ENCODE data around the gene PDGFRB. TPM values are rescaled to one million over a fixed set of nuclear protein-coding genes. Genes with fewer than 3 reads are reported as not detected.

The PDGFRB gene
- total and polyA plus RNA-seq, 9 donors: 102 to 302 (median 207) TPM

DNA sequence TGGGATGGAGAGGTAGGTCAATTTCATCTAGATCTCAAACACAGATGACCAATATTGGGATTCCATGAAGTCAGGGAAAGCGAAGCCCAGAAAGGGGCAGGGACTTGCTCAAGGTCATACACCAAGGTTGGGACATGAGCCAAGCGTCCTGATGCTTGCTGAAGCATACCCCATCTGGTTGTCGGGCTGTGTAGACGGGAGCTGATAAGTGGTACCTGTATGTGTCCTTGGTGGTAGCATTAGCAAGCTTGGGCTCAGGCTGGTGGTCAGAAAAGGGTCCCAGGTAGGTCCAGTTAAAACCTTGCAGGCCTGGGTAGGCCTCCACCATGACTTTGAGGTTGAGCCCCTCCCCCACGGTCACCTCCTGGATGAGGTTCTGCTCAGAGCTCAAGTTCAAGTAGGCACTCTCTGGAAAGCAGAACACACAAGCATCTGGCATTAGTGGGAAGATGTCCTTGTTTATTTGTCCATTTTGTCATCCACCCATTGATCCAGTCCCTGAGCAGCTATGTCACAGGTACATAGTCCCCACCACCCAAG, 82.5 kb downstream of the PDGFRB start:
- WGBS, 3 donors: 72 to 79% (median 76%) methylated on average over 5 of the region's 5 CpGs
- intact Hi-C loops (cut with DNase I): no loop called here
- no peaks in the 10 kb centered on the region for H3K27me3 ChIP-seq
- no peaks in the 10 kb centered on the region for H3K9me3 ChIP-seq
- TF ChIP-seq, protein P1, sequence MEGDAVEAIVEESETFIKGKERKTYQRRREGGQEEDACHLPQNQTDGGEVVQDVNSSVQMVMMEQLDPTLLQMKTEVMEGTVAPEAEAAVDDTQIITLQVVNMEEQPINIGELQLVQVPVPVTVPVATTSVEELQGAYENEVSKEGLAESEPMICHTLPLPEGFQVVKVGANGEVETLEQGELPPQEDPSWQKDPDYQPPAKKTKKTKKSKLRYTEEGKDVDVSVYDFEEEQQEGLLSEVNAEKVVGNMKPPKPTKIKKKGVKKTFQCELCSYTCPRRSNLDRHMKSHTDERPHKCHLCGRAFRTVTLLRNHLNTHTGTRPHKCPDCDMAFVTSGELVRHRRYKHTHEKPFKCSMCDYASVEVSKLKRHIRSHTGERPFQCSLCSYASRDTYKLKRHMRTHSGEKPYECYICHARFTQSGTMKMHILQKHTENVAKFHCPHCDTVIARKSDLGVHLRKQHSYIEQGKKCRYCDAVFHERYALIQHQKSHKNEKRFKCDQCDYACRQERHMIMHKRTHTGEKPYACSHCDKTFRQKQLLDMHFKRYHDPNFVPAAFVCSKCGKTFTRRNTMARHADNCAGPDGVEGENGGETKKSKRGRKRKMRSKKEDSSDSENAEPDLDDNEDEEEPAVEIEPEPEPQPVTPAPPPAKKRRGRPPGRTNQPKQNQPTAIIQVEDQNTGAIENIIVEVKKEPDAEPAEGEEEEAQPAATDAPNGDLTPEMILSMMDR (IDR thresholded peaks at IDR 0.05): no peak
- TF ChIP-seq POLR2A (IDR thresholded peaks at IDR 0.05): no peak
- DNase-seq: no peak
- no peaks in the 10 kb centered on the region for H3K36me3 ChIP-seq
- no peak overlapping the region for H3K27ac ChIP-seq
- no peaks in the 10 kb centered on the region for H3K4me1 ChIP-seq (ENCODE audit: insufficient read depth)
- no peak overlapping the region for H3K4me3 ChIP-seq

DNA sequence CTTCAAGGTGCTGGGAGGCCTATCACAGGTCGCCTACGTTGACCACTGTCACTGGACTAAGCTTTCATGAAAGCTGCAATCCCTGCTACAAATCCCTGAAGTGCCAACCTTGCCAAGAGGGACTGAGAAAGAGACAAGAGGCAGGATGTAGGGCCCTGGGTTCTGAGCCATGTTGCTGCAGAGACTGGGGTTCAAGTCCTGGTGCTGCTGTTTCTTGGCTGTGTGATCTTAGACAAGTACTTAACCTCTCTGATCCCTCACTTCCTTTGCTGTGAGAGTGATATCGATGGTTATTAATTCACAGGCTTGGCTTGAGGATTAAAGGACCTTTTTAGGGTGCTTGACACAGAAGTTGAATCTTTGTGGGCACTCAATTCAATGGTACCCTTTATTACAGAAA, 84.8 kb downstream of the PDGFRB start:
- DNase-seq: peak in 1 of 5 donors; percentile 3
- intact Hi-C loops (cut with DNase I): no loop called here
- H3K27ac ChIP-seq: no peak overlapping the region
- no peaks in the 10 kb centered on the region for H3K9me3 ChIP-seq
- H3K4me1 ChIP-seq (ENCODE audit: insufficient read depth): no peaks in the 10 kb centered on the region
- no peaks in the 10 kb centered on the region for H3K27me3 ChIP-seq
- H3K36me3 ChIP-seq: no peaks in the 10 kb centered on the region
- no peak for TF ChIP-seq EP300 (IDR thresholded peaks at IDR 0.05)
- no peak for TF ChIP-seq POLR2A (IDR thresholded peaks at IDR 0.05)
- TF ChIP-seq, protein P1 (IDR thresholded peaks at IDR 0.05): no peak
- no peak overlapping the region for H3K4me3 ChIP-seq
- 85 to 95% (median 91%) methylated on average over 2 to 3 of the region's 3 CpGs for WGBS, 3 donors

DNA sequence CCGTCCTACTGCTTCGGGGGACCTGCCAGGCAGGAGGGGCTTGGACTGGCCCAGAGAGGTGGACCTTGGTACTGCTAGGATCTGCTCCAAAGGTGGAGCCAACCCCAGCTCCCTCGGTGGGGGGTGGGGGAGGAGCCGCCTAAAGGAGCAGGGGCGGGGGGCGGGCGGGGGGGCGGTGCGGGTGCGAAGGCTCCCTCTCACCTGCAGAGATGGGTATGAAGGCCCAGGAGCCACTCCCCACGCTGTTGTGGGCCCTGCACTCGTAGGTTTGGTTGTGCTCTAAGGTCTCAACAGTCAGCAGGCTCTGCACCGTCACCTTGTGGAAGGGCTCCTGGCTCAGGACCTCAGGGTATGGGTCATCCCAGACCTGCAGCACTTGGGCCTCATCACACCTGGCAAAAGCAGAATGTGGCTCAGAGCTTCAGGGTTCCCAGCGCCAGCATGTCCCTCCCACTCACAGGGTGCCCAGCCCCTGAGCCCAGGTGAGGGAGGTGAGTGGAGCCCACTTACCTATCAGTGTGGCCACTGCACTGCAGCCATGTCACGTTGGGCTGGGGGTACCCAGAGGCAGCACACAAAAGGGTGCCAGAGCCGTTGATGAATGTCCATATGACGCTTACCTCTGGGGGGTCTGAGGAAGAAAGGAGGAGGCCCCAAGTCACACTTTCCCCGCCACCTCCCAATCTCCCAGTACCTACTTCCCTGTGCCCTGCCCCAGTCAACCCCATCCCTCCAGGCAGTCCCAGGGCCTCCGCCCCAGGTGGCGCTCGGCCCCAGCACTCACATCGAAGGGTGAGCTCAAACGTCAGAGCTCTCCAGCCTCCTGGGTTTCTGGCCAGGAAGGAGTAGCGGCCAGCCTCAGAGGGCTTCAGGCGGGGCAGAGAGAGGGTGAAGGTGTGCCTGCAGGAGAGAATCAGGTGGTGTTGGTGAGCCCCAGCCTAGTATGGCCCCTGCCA, 85.7 kb downstream of the PDGFRB start:
- WGBS, 3 donors: 83 to 84% (median 83%) methylated on average over 25 of the region's 25 CpGs
- H3K27me3 ChIP-seq: no peaks in the 10 kb centered on the region
- DNase-seq: peak in 2 of 5 donors; percentile 2 to 18

DNA sequence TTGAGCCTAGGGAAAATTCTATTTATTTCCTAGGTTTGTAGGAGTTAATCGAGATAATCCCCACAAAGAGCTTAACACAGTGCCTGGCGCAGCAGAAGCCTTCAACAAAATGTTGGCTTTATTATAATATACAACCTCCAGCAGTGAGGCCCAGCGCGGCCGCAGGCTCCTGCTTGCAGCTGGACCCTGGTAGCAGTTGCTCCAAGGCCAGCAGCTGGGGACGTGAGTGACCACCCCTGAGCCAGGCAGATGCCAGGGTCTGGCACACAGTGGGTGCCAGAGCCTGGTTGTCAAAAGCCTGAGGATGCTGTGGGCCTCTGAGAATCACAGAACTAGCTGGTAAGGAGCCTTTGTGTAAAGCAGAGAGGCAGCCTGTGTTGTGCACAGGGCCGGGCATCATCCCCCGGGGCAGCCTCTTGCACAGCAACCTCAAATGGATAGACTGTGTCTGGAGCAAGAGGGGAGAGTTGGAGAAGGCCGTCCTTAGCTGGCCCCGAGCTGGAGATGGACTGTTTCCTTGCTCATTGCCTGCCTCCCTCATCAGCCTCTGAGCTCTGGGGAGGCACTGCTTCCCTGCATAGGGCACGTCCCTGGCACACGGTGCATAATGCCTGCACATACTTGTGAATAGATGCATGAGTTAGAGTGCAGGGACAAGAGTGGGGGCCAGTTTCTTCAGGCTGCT, 86.5 kb downstream of the PDGFRB start:
- no peaks in the 10 kb centered on the region for H3K36me3 ChIP-seq
- no peak overlapping the region for H3K4me3 ChIP-seq
- H3K9me3 ChIP-seq: no peaks in the 10 kb centered on the region
- intact Hi-C loops (cut with DNase I): no loop called here
- no peaks in the 10 kb centered on the region for H3K4me1 ChIP-seq (ENCODE audit: insufficient read depth)
- no peaks in the 10 kb centered on the region for H3K27me3 ChIP-seq
- H3K27ac ChIP-seq: no peak overlapping the region
- TF ChIP-seq EP300 (IDR thresholded peaks at IDR 0.05) (no peak), POLR2A (IDR thresholded peaks at IDR 0.05) (no peak)
- TF ChIP-seq, protein P1 (IDR thresholded peaks at IDR 0.05): no peak
- DNase-seq: peak in 1 of 5 donors; percentile 7
- WGBS, 3 donors: 72 to 78% (median 78%) methylated on average over 12 of the region's 12 CpGs

More for the DNA sequence above, 85.7 kb downstream of the PDGFRB start:
- TF ChIP-seq EP300 (IDR thresholded peaks at IDR 0.05): no peak
- no peak for TF ChIP-seq POLR2A (IDR thresholded peaks at IDR 0.05)
- TF ChIP-seq, protein P1 (IDR thresholded peaks at IDR 0.05): no peak
- no peaks in the 10 kb centered on the region for H3K4me1 ChIP-seq (ENCODE audit: insufficient read depth)
- no peaks in the 10 kb centered on the region for H3K9me3 ChIP-seq
- intact Hi-C loops (cut with DNase I): no loop called here
- H3K4me3 ChIP-seq: no peak overlapping the region
- H3K36me3 ChIP-seq: no peaks in the 10 kb centered on the region
- no peak overlapping the region for H3K27ac ChIP-seq

All from ovary (tissue), 9 donors.